C4-2B (cell line): ENCODE data around the gene FOXN3.

ENCODE experiments used
- H3K27ac ChIP-seq: fragments of 450-650 bp; 2 replicates; pipeline ENCODE4 v1.5.1; 2017
- ZFX ChIP-seq: fragments of 450-650 bp; IDR thresholded peaks from 2 replicates; pipeline ENCODE4 v1.6.1; 2017
- TF ChIP-seq, protein P1 (sequence below): fragments of 450-650 bp; conservative IDR thresholded peaks from 2 replicates; pipeline ENCODE4 v1.5.1; 2017; ENCODE audit warnings: mild to moderate bottlenecking

FOXN3 gene

DNA sequence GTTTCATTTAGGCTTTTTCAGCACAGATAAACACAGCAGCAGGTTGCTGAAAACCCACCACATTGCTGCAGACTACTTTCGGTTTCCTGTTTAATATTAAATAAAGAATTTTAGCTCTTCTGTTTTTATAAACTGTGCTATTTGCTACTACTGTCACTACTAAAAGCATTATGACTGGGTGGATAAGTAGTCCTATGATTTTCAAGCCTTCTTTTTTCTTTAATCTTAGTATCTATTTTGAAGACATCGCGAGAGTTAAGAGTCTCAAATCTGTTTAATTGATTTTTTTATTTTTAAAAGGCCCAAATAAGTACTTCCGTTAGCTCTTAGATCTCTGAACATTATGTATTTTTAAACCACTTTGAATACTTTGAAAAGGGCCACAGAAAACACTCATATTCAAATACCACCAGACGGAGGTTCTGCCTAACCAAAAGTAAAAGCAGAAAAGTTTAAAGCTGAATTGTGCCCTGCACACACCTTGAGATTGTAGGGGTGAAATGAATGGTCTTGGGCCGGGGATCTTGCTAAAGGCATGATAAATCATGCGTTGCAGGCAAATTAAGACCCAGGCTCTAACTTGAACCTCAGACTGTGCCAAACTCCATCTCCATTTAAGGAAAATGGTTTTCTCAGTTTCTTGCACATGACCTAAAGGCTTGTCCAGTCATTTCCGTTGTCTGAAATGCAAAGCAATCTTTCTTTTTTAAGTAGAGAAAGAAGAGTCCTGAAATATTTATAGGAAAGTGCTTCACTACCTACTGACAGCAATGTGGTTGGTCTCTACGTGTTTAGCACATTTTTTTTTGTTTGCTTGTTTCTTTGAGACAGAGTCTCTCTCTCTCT, 13.6 kb upstream of the FOXN3 start:
- TF ChIP-seq, protein P1, sequence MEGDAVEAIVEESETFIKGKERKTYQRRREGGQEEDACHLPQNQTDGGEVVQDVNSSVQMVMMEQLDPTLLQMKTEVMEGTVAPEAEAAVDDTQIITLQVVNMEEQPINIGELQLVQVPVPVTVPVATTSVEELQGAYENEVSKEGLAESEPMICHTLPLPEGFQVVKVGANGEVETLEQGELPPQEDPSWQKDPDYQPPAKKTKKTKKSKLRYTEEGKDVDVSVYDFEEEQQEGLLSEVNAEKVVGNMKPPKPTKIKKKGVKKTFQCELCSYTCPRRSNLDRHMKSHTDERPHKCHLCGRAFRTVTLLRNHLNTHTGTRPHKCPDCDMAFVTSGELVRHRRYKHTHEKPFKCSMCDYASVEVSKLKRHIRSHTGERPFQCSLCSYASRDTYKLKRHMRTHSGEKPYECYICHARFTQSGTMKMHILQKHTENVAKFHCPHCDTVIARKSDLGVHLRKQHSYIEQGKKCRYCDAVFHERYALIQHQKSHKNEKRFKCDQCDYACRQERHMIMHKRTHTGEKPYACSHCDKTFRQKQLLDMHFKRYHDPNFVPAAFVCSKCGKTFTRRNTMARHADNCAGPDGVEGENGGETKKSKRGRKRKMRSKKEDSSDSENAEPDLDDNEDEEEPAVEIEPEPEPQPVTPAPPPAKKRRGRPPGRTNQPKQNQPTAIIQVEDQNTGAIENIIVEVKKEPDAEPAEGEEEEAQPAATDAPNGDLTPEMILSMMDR = no peak
- TF ChIP-seq ZFX = no peak
- no peak overlapping the region for H3K27ac ChIP-seq

DNA sequence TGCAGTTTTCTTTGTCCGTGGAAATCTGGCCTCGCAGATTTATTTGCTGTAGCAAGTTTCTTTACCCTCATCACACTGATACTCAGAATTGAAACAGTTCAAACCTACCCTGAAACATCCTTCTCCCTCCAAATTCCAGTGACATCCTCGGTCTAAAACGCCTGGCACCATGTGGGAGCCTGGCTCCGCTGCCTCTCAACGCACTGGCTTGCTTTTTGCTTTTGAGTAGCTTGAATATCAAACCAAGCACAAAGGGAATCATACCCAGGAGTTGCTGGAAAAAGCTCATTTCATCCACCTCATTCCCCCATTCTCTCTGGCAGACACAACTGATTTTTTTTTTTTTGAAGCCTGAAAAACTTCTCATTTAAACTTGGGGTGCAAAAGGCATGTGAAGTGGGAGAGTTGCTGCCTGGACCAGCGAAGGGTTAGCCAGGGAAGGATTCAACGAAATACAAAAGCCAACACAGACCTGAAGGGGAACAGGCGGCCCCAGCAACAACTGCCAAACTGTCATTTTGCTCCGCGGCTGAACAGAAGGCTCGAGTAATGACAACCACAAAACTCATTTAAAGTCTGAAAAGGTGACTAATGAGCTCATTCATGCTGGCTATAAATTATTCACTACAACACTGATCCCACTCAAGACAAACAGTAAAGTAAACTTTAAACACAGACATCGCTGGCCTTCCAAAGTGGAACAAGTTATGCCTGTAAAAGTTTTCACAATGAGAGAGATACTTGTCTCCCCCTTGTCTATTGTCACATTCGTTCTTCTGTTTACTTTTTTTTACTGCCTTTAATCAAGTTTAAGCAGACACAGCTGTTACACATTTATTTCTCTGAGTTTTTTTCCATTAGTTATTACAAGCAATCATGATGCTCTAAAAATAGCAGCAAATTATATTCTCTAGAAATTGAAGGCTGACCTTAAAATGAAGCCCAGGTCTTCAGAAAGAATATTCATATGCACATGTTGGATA, 12.5 kb upstream of the FOXN3 start:
- TF ChIP-seq, protein P1 = no peak
- no peak for TF ChIP-seq ZFX
- H3K27ac ChIP-seq = no peak overlapping the region

DNA sequence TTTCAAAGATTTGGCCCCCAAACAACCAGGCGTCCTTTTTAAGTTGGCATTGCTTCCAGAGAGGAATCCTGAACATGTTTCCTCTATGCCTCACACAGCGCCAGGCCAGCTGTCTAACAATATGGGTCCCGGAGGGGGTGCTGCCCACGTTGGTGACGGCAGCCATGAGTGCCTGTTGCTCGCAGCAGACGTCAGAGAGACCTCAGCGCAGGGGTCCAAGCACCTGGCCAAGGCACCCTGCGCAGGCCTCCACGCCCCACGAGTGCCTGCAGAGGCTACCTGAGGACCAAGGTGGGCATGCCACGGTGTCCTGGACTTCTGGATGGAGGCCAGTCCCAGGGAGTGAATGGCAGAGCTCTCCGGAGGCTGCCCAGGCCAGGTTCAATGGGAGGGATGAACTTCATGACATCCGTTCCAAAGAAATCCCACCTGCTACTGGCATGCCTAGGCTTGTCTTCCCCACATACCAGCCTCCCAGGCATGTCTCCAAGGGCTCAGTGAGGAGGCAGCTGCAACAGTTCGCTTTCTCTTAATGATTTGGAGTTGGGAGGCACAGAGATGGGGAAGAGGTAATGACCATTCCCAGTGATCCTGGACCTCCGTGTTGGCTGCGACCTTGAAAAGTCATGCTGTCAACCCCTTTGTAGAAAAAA, 11.6 kb upstream of the FOXN3 start:
- TF ChIP-seq ZFX = no peak
- TF ChIP-seq, protein P1 = no peak
- H3K27ac ChIP-seq = no peak overlapping the region

DNA sequence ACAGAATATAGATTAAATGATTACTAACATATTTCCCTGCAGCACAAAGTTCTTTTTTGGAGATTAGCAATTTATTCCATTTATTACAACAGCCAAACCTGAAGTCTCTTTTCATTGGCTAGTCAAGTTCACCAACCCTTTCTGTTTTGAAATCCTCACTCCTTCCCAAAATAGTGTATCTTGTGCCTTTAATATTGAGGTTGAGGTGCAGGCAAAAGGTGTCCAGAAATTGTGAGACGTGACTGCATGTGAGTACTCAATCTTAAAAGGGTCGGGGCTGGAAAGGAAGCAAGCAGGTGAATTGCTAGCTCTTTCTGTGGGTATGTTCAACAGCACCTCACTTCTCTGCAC, 11.1 kb upstream of the FOXN3 start:
- TF ChIP-seq, protein P1 = no peak
- TF ChIP-seq ZFX = no peak
- H3K27ac ChIP-seq = no peak overlapping the region

DNA sequence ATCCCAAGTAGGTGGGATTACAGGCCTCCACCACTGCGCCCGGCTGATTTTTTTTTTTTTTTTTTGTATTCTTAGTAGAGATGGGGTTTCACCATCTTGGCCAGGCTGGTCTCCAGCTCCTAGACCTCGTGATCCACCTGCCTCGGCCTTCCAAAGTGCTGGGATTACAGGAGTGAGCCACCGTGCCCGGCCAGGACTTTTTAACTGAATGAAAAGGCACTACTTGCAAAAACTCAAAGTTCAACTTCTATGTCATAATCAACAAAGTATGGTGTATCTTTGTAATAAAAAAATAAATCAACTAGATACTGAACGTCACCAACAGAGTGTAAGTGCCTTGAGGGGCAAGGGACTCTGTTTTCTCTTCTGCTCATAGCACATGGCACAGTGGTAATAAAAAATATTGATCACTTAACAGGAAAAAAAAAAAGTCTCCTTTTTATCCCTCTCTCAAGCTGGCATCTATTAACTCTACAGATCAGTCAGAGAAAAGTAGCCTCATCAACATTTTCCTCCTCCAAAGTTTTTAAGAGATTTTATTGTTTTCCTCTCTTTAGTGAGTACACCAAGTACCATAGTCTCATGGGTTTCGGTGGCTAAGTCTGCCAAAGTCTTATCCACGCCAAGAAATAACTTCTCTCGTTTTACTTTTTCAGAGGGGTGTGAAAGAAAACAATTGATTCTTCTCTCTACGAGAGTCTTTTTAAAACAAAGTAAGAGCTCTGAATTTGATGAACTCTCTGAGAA, 10.6 kb upstream of the FOXN3 start:
- TF ChIP-seq ZFX = no peak
- TF ChIP-seq, protein P1 = no peak
- no peak overlapping the region for H3K27ac ChIP-seq

DNA sequence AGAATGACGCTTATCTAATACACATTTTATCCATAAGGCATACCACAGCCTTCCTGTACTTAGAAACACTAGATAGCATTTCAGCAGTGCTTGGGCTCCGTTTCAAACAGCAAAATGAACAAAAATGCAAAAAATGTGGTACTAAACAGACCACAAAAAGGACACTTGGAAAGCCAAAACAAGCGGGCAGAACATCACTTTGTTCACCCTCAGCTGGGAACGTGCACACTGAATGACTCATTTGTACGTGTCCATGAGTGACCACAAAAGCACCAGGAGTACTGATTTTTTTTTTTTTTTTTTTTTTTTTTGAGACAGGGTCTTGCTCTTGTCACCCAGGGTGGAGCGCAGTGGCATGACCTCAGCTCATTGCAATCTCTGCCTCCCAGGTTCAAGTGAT, 8.9 kb upstream of the FOXN3 start:
- H3K27ac ChIP-seq = no peak overlapping the region
- TF ChIP-seq, protein P1 = no peak
